Testis (tissue), 5 donors: ENCODE results near the gene OR52K2. TPM values are rescaled to one million over a fixed set of nuclear protein-coding genes. Genes with fewer than 3 reads are reported as not detected.
"Not testable (repeated sequence)": the region's sequence is repeated elsewhere in the genome, so short reads cannot be mapped to it uniquely, and the experiment has no call there.

ENCODE experiments used
- DNase-seq: peaks from one replicate; pipeline ENCODE4 v3.0.0-alpha.2; 2019
- H3K27ac ChIP-seq, 2 donors: fragments of 200-600 bp; sonication (generic); one replicate each; pipeline ENCODE4 v1.5.1; 2019
- H3K27me3 ChIP-seq: fragments of 200-600 bp; sonication (generic); one replicate; pipeline ENCODE4 v1.5.1; 2019
- H3K36me3 ChIP-seq: fragments of 200-600 bp; sonication (generic); one replicate; pipeline ENCODE4 v1.5.1; 2017; ENCODE audit warnings: low read depth; ENCODE audit errors: missing control alignments
- H3K4me1 ChIP-seq: fragments of 200-600 bp; sonication (generic); one replicate; pipeline ENCODE4 v1.5.1; 2019
- H3K4me3 ChIP-seq, 2 donors: fragments of 200-600 bp; sonication (generic); one replicate each; pipeline ENCODE4 v1.5.1; 2017 to 2019
- H3K9me3 ChIP-seq: fragments of 200-600 bp; sonication (generic); one replicate; pipeline ENCODE4 v1.5.1; 2017
- POLR2A ChIP-seq: fragments of 450-650 bp; IDR thresholded peaks from one replicate; pipeline ENCODE4 v1.6.1; 2017; ENCODE audit warnings: antibody characterized with exemption, mild to moderate bottlenecking, moderate library complexity
- WGBS, 2 donors: methylation state at CpG; one replicate each; pipeline ENCODE4 v1.1.5; 2018; 5-methylcytosine and 5-hydroxymethylcytosine counted together
- intact Hi-C: fragments of 100-400 bp; cut with DNase I; formaldehyde crosslinking; loops from one replicate; pipeline ENCODE4 v1.15.1; 2023; ENCODE audit warnings: low total_unique reads
- long read RNA-seq, 2 donors: transcript quantifications; one replicate each; lab custom pipeline, GENCODE V29; 2026
- polyA plus RNA-seq: library from polyadenylated mRNA; stranded (reverse); fragments of 350-450 nt; fragmentation: Illumina TruSeq; extraction: RNeasy Lipid Tissue Mini Kit (QIAGEN cat#74804); gene quantifications from one replicate; pipeline ENCODE4 v1.2.3, GENCODE V29; 2014; ENCODE audit warnings: low read depth, low replicate concordance; ENCODE audit not compliant: insufficient read depth
- total RNA-seq, 2 donors: library from RNA; depleted of rRNA; stranded (reverse); fragments of >200 nt; gene quantifications; one replicate each; pipeline ENCODE4 v1.2.3, GENCODE V29; 2016
- TF ChIP-seq, protein P1 (sequence below), 3 experiments: fragments of 450-650 bp in 2 of 3; fragments of 200-600 bp in 1 of 3; sonication (generic) in 1 of 3; IDR thresholded peaks; one replicate each; pipeline ENCODE4 v1.5.1; 2016 to 2019; ENCODE audit warnings: antibody characterized with exemption in 3 of 3, mild to moderate bottlenecking in 2 of 3, moderate library complexity in 1 of 3

Gene OR52K2
- total RNA-seq, result not detected
- not detected for polyA plus RNA-seq
- long read RNA-seq, donor 1, result 0 reads
- long read RNA-seq, donor 2, result 0 reads

DNA sequence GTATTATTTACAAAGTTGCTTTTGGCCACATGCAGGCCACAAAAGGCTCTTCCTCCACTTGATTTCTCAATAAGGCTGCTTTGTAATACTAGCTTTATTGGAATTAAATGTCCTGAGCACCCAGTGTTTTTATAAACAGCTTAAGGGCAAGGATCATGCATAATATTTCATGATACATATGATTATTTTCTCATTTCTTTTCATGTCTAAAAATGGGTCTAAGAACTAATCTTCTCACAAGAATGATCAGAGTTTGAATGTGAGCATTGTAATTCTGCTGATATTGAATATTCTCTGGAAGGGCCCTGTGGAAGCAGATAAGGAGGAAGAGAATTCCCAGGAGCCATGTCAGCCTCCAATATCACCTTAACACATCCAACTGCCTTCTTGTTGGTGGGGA is at the start of gene OR52K2:
Gene OR52K2 (plus strand): TSS at position 301 of the 400 bp plus-strand sequence. CDS start 45 bp downstream, at position 346.
- no peaks in the 10 kb centered on the region for H3K4me1 ChIP-seq
- no peaks in the 10 kb centered on the region for H3K36me3 ChIP-seq
- TF ChIP-seq, protein P1, sequence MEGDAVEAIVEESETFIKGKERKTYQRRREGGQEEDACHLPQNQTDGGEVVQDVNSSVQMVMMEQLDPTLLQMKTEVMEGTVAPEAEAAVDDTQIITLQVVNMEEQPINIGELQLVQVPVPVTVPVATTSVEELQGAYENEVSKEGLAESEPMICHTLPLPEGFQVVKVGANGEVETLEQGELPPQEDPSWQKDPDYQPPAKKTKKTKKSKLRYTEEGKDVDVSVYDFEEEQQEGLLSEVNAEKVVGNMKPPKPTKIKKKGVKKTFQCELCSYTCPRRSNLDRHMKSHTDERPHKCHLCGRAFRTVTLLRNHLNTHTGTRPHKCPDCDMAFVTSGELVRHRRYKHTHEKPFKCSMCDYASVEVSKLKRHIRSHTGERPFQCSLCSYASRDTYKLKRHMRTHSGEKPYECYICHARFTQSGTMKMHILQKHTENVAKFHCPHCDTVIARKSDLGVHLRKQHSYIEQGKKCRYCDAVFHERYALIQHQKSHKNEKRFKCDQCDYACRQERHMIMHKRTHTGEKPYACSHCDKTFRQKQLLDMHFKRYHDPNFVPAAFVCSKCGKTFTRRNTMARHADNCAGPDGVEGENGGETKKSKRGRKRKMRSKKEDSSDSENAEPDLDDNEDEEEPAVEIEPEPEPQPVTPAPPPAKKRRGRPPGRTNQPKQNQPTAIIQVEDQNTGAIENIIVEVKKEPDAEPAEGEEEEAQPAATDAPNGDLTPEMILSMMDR (IDR thresholded peaks at IDR 0.05), result no peak
- no peak for TF ChIP-seq POLR2A
- no peak for DNase-seq
- intact Hi-C loops, result no loop called here
- no peak within 1 kb of the TSS for H3K27ac ChIP-seq
- H3K9me3 ChIP-seq, result no peaks in the 10 kb centered on the region
- H3K4me3 ChIP-seq, result no peak within 1 kb of the TSS
- H3K27me3 ChIP-seq, result no peaks in the 10 kb centered on the region

GRCh38 chr11:4406206-4406605 is 42.9 kb upstream of the OR52K2 start:
- H3K27ac ChIP-seq, intact Hi-C loops, DNase-seq, H3K36me3 ChIP-seq, H3K27me3 ChIP-seq, H3K4me1 ChIP-seq, H3K9me3 ChIP-seq, H3K4me3 ChIP-seq: not testable (repeated sequence)
- 85 to 86% methylated on average over 1 to 6 of the region's 6 CpGs for WGBS, 2 donors

GRCh38 chr11:4416306-4416705 is 32.8 kb upstream of the OR52K2 start:
- 34 to 36% methylated on average over 1 of the region's 1 CpG for WGBS, 2 donors
- H3K36me3 ChIP-seq, result no peaks in the 10 kb centered on the region
- H3K27ac ChIP-seq, result no peak overlapping the region
- no peaks in the 10 kb centered on the region for H3K27me3 ChIP-seq
- no peak for TF ChIP-seq POLR2A
- TF ChIP-seq, protein P1 (IDR thresholded peaks at IDR 0.05), result no peak
- intact Hi-C loops, result no loop called here
- no peaks in the 10 kb centered on the region for H3K4me1 ChIP-seq
- no peak overlapping the region for H3K4me3 ChIP-seq
- H3K9me3 ChIP-seq, result no peaks in the 10 kb centered on the region
- DNase-seq, result no peak

GRCh38 chr11:4416816-4417215 is 32.3 kb upstream of the OR52K2 start:
- Histone ChIP-seq H3K4me3 (no peak overlapping the region), H3K9me3 (no peaks in the 10 kb centered on the region), H3K27ac (no peak overlapping the region), H3K4me1 (no peaks in the 10 kb centered on the region), H3K27me3 (no peaks in the 10 kb centered on the region), H3K36me3 (no peaks in the 10 kb centered on the region)
- intact Hi-C loops, result no loop called here
- WGBS, 2 donors, result 43 to 48% methylated on average over 1 of the region's 1 CpG
- DNase-seq, result no peak
- no peak for TF ChIP-seq POLR2A
- TF ChIP-seq, protein P1 (IDR thresholded peaks at IDR 0.05), result no peak

- no peak for DNase-seq
- H3K4me3 ChIP-seq, result no peak overlapping the region
- no peaks in the 10 kb centered on the region for H3K36me3 ChIP-seq
- no peaks in the 10 kb centered on the region for H3K9me3 ChIP-seq
- no peak overlapping the region for H3K27ac ChIP-seq
- intact Hi-C loops, result no loop called here
- no peaks in the 10 kb centered on the region for H3K27me3 ChIP-seq
- 81 to 82% methylated on average over 8 of the region's 8 CpGs for WGBS, 2 donors
- no peaks in the 10 kb centered on the region for H3K4me1 ChIP-seq
- no peak for TF ChIP-seq POLR2A
- TF ChIP-seq, protein P1 (IDR thresholded peaks at IDR 0.05), result no peak
Observed at GRCh38 chr11:4418403-4418802, 30.7 kb upstream of the OR52K2 start.
